AG04450 (cell line): ENCODE data around the gene DEFB124. TPM values are rescaled to one million over a fixed set of nuclear protein-coding genes. Genes with fewer than 3 reads are reported as not detected.

Experiments used
- CTCF ChIA-PET: fragments of 300-600, 350-600 bp; formaldehyde crosslinking; extraction: SDS; loops from one replicate; lab custom pipeline; 2022; ENCODE audit warnings: antibody characterized with exemption, inconsistent platforms; lab: Charles Lee
- POLR2A ChIA-PET: fragments of 350-600 bp; formaldehyde crosslinking; extraction: SDS; loops from one replicate; lab custom pipeline; 2021; ENCODE audit warnings: antibody characterized with exemption, inconsistent platforms; lab: Yijun Ruan, JAX
- DNase-seq: peaks from one replicate; pipeline ENCODE4 v3.0.0-alpha.2; 2011; ENCODE audit warnings: low read depth, low spot score
- H3K27ac ChIP-seq: one replicate; pipeline ENCODE4 v1.5.1; 2012; ENCODE audit warnings: low read depth, low read length, control low read depth
- H3K27me3 ChIP-seq: one replicate; pipeline ENCODE4 v1.6.0; 2012; ENCODE audit warnings: low read length; ENCODE audit not compliant: control insufficient read depth, insufficient read depth
- H3K4me3 ChIP-seq: 2 replicates; pipeline ENCODE4 v1.5.1; 2011; ENCODE audit warnings: mild to moderate bottlenecking, low read depth, low read length, control low read depth
- H3K9me3 ChIP-seq: 2 replicates; pipeline ENCODE4 v1.5.1; 2012; ENCODE audit warnings: low read length; ENCODE audit not compliant: control insufficient read depth, insufficient read depth
- polyA plus RNA-seq: library from polyadenylated mRNA; depleted of rRNA; stranded (reverse); fragments of >200 nt; gene quantifications from 2 replicates; pipeline ENCODE4 v1.2.3, GENCODE V29; 2011
- TF ChIP-seq, protein P1 (sequence below): IDR thresholded peaks from 2 replicates; pipeline ENCODE4 v1.5.1; 2011; ENCODE audit warnings: low read depth, low read length, control low read depth, inconsistent platforms

DEFB124 gene
- polyA plus RNA-seq, 1 experiment = not detected

DNA sequence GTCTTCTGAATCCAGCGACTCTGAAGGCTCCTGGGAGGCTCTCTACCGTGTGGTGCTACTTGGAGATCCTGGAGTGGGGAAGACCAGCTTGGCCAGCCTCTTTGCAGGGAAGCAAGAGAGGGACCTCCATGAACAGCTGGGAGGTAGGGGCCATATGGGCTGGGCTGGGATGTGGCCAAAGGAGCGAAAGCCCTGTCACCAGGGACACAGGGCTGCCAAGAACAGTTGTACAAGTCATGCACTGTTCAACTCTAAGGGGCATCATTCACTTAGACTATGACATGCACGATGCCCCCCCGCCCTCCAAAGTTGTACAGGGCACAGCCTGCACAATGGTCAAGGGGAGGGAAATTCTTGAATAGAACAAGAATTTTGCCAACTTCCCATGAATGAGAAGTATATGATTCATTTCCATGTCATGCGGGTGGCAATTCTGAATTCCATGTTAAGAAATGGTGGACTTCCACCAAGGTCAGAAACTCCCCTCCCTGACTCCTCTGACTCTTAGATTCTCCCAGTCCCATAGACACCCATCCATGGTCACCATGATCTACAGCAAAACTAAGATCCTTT is 1.8 kb upstream of the DEFB124 start:
- TF ChIP-seq, protein P1, sequence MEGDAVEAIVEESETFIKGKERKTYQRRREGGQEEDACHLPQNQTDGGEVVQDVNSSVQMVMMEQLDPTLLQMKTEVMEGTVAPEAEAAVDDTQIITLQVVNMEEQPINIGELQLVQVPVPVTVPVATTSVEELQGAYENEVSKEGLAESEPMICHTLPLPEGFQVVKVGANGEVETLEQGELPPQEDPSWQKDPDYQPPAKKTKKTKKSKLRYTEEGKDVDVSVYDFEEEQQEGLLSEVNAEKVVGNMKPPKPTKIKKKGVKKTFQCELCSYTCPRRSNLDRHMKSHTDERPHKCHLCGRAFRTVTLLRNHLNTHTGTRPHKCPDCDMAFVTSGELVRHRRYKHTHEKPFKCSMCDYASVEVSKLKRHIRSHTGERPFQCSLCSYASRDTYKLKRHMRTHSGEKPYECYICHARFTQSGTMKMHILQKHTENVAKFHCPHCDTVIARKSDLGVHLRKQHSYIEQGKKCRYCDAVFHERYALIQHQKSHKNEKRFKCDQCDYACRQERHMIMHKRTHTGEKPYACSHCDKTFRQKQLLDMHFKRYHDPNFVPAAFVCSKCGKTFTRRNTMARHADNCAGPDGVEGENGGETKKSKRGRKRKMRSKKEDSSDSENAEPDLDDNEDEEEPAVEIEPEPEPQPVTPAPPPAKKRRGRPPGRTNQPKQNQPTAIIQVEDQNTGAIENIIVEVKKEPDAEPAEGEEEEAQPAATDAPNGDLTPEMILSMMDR = no peak
- no peaks in the 10 kb centered on the region; the same call in 1 of the 2 replicates for H3K9me3 ChIP-seq
- CTCF ChIA-PET = interaction anchor here (2.8 kb wide), 1 partner anchor 16 kb away, joined by 11 read pairs; no protein-coding TSS in a partner anchor
- POLR2A ChIA-PET = no interaction called here
- DNase-seq = no peak
- H3K27ac ChIP-seq = no peak overlapping the region
- peaks cover 31% of the 10 kb centered on the region for H3K27me3 ChIP-seq
- H3K4me3 ChIP-seq = no peak overlapping the region

- no peak for DNase-seq
- no peak overlapping the region for H3K27ac ChIP-seq
- ChIA-PET POLR2A (no interaction called here), CTCF (interaction anchor here (0.6 to 2.8 kb wide), 2 partner anchors 13 to 16 kb away, joined by 3 to 11 read pairs; no protein-coding TSS in a partner anchor)
- H3K4me3 ChIP-seq = no peak overlapping the region
- H3K27me3 ChIP-seq = peaks cover 31% of the 10 kb centered on the region
- no peaks in the 10 kb centered on the region; the same call in 1 of the 2 replicates for H3K9me3 ChIP-seq
- TF ChIP-seq, protein P1 = no peak
Observed at GRCh38 chr20:31476294-31476585, 1.3 kb upstream of the DEFB124 start.

DNA sequence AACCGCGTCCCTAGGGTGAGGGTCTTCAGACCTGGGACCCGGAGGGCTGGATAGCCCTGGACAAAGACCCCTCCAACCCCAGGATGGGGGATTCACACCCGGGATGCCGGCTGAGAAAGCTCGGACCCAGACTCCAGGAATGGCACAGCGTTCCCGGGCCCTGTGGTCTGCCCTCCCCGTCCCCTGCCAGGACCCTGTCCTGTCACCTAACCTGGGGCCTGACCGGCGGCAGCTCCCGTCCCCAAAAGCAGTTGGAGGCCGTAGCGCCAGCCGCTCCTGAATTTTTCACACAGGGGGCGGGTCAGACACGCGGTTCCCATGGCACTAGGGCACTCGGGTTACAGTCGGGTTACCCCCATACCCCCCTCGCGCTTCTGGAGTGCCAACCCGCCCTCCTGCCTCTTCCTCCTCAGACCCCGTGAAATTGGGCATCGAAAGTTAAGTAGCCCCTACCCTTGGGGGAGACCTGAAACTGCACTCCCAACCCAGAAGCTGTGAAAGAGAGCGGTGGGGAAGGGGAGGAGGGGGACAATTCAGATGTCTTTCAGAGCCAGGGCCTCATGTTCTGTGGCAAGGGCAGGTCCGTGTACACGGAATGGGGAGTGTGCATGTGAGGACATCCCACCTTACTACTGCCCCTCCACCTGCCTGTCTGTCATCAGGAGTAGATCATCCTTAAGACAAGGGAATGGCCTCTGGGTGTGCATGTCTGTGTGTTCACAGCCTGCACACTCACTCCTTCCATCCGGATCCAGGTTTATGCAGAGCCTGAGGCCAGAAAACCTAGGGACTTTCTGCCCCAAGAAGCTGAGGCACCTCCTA is 756 bp upstream of the DEFB124 start:
- H3K9me3 ChIP-seq = no peaks in the 10 kb centered on the region; the same call in 1 of the 2 replicates
- ChIA-PET POLR2A (no interaction called here), CTCF (interaction anchor here (0.6 to 3.5 kb wide), 3 partner anchors 13 to 27 kb away, joined by 3 to 20 read pairs (median 11); no protein-coding TSS in a partner anchor)
- TF ChIP-seq, protein P1 = no peak
- no peak overlapping the region for H3K4me3 ChIP-seq
- H3K27ac ChIP-seq = no peak overlapping the region
- no peak for DNase-seq
- H3K27me3 ChIP-seq = peaks cover 31% of the 10 kb centered on the region

- Histone ChIP-seq H3K27ac (no peak overlapping the region), H3K9me3 (no peaks in the 10 kb centered on the region; the same call in 1 of the 2 replicates), H3K4me3 (no peak overlapping the region), H3K27me3 (peaks cover 31% of the 10 kb centered on the region)
- ChIA-PET CTCF (interaction anchor here (1.1 to 3.5 kb wide), 2 partner anchors 14 to 29 kb away, joined by 4 to 20 read pairs; no protein-coding TSS in a partner anchor), POLR2A (interaction anchor here (0.6 kb wide), 1 partner anchor 17 kb away, joined by 5 read pairs; no protein-coding TSS in a partner anchor)
- TF ChIP-seq, protein P1 = no peak
- no peak for DNase-seq
Observed at GRCh38 chr20:31474097-31474436, 860 bp downstream of the DEFB124 start.
